HG03520 (cell line): Measurements from ENCODE around the gene TSHZ2.

Experiments
- ATAC-seq: cut with Tn5 transposase; IDR thresholded peaks from one replicate; pipeline ENCODE4 v1.9.1; 2021; ENCODE audit warnings: mild to moderate bottlenecking, moderate library complexity; ENCODE audit not compliant: unreplicated experiment

The TSHZ2 gene

GRCh38 chr20:53157443-53158408 is 185.6 kb downstream of the TSHZ2 start:
- ATAC-seq, result peak; percentile 85

- no peak for ATAC-seq
Observed at GRCh38 chr20:53159160-53159559, 187.0 kb downstream of the TSHZ2 start.

- ATAC-seq, result no peak
Observed at GRCh38 chr20:53161073-53161472, 188.9 kb downstream of the TSHZ2 start.

- no peak for ATAC-seq
Observed at GRCh38 chr20:53161473-53161872, 189.3 kb downstream of the TSHZ2 start.

GRCh38 chr20:53162251-53162835 is 190.2 kb downstream of the TSHZ2 start:
- ATAC-seq, result no peak

GRCh38 chr20:53163486-53163885 is 191.3 kb downstream of the TSHZ2 start:
- ATAC-seq, result no peak

GRCh38 chr20:53164072-53164471 is 191.9 kb downstream of the TSHZ2 start:
- ATAC-seq, result no peak

GRCh38 chr20:53165452-53165851 is 193.3 kb downstream of the TSHZ2 start:
- ATAC-seq, result no peak

GRCh38 chr20:53168491-53168890 is 196.3 kb downstream of the TSHZ2 start:
- no peak for ATAC-seq

- ATAC-seq, result no peak
Observed at GRCh38 chr20:53170196-53170595, 198.0 kb downstream of the TSHZ2 start.

GRCh38 chr20:53171065-53171464 is 198.9 kb downstream of the TSHZ2 start:
- ATAC-seq, result no peak

- no peak for ATAC-seq
Observed at GRCh38 chr20:53174454-53174853, 202.3 kb downstream of the TSHZ2 start.

- no peak for ATAC-seq
Observed at GRCh38 chr20:53175135-53175780, 203.1 kb downstream of the TSHZ2 start.

GRCh38 chr20:53176134-53176533 is 204.0 kb downstream of the TSHZ2 start:
- no peak for ATAC-seq

- no peak for ATAC-seq
Observed at GRCh38 chr20:53177687-53178086, 205.5 kb downstream of the TSHZ2 start.

- ATAC-seq, result no peak
Observed at GRCh38 chr20:53179749-53180148, 207.6 kb downstream of the TSHZ2 start.

GRCh38 chr20:53180928-53181362 is 208.8 kb downstream of the TSHZ2 start:
- ATAC-seq, result no peak

GRCh38 chr20:53181866-53182376 is 209.8 kb downstream of the TSHZ2 start:
- no peak for ATAC-seq

- no peak for ATAC-seq
Observed at GRCh38 chr20:53183181-53183580, 211.0 kb downstream of the TSHZ2 start.

- ATAC-seq, result no peak
Observed at GRCh38 chr20:53186635-53187034, 214.5 kb downstream of the TSHZ2 start.

GRCh38 chr20:53187392-53188068 is 215.4 kb downstream of the TSHZ2 start:
- ATAC-seq, result no peak
